Measurements from ENCODE around the gene NEUROD2. TPM values are rescaled to one million over a fixed set of nuclear protein-coding genes. Genes with fewer than 3 reads are reported as not detected.

NEUROD2 gene
- total and polyA plus RNA-seq, 2 experiments from 2014 or later: not detected

- ATAC-seq (no peak), DNase-seq (ENCODE audit: low spot score) (no peak)
- Histone ChIP-seq H2AFZ (no peak overlapping the region), H3F3A (replicated peaks; ENCODE audit: low read depth) (peaks cover 13% of the 10 kb centered on the region; the same call in 1 of the 2 replicates), H3K36me3 (ENCODE audit: insufficient read depth) (no peaks in the 10 kb centered on the region), H3K9me2 (ENCODE audit: insufficient read depth) (no peaks in the 10 kb centered on the region), H3K27ac (ENCODE audit: low read depth) (no peak overlapping the region), H4K20me1 (replicated peaks; ENCODE audit: insufficient read depth) (peaks cover 10% of the 10 kb centered on the region), H3K27me3 (ENCODE audit: insufficient read depth) (no peaks in the 10 kb centered on the region), H3K4me1 (ENCODE audit: insufficient read depth) (peaks cover 18% of the 10 kb centered on the region), H3K4me3 (no peak overlapping the region), H3K4me2 (no peak overlapping the region), H3K79me2 (replicated peaks; ENCODE audit: insufficient read depth) (no peaks in the 10 kb centered on the region)
- Mint-ChIP-seq H3K4me1 (peaks cover 51% of the 10 kb centered on the region), H3K27me3 (ENCODE audit: insufficient read depth, low read depth, poor library complexity) (peaks cover 18% of the 10 kb centered on the region), H3K9me3 (no peaks in the 10 kb centered on the region; the same call in 2 of the 3 replicates), H3K4me3 (no peak overlapping the region; the same call in 2 of the 3 replicates), H3K36me3 (ENCODE audit: low read depth) (peaks cover 10% of the 10 kb centered on the region), H3K27ac (no peak overlapping the region)
- TF ChIP-seq EZH2phosphoT487 (IDR thresholded peaks at IDR 0.05; ENCODE audit: unreplicated experiment): no peak
- no peak for TF ChIP-seq ZNF462 (CRISPR knock-in tag; IDR thresholded peaks at IDR 0.05)
- TF ChIP-seq ETS1 (IDR thresholded peaks at IDR 0.05): no peak
- no peak for TF ChIP-seq ZNF114 (CRISPR knock-in tag; IDR thresholded peaks at IDR 0.05)
- TF ChIP-seq POLR2AphosphoS5 (IDR thresholded peaks at IDR 0.05; ENCODE audit: low read depth): no peak
- no peak for TF ChIP-seq NANOG (IDR thresholded peaks at IDR 0.05; ENCODE audit: borderline replicate concordance)
- no peak for TF ChIP-seq CREB1 (CRISPR knock-in tag; IDR thresholded peaks at IDR 0.05; ENCODE audit: low read depth)
- TF ChIP-seq CTCF (conservative IDR thresholded peaks at IDR 0.05; ENCODE audit: low read depth in 2 of 2): no peak
- no peak for TF ChIP-seq JUNB (IDR thresholded peaks at IDR 0.05; ENCODE audit: unreplicated experiment)
- TF ChIP-seq EZH2 (IDR thresholded peaks at IDR 0.05; ENCODE audit: low read depth, unreplicated experiment): no peak
- no peak for TF ChIP-seq STAT1 (IDR thresholded peaks at IDR 0.05; ENCODE audit: unreplicated experiment)
- no peak for TF ChIP-seq REST (IDR thresholded peaks at IDR 0.05; ENCODE audit: unreplicated experiment)
- TF ChIP-seq ZNF331 (CRISPR knock-in tag; IDR thresholded peaks at IDR 0.05; ENCODE audit: low read depth): no peak
These were observed 47.4 kb upstream of the NEUROD2 start for GRCh38 chr17:39655105-39655504.
